Naive thymus-derived CD4-positive, alpha-beta T cell (primary cell): ENCODE measurements around the gene MYOZ1. TPM values are rescaled to one million over a fixed set of nuclear protein-coding genes. Genes with fewer than 3 reads are reported as not detected.

Source experiments
- ATAC-seq: fragments of 150-1000 bp; cut with Tn5 transposase; 2 replicates; pipeline ENCODE4 v1.10.0; 2021; ENCODE audit warnings: mild to moderate bottlenecking, moderate library complexity
- CTCF ChIA-PET: fragments of 350-600 bp; sonication (Branson Sonifier 250); formaldehyde crosslinking; loops from one replicate; lab custom pipeline; 2021; ENCODE audit warnings: antibody characterized with exemption; lab: Charles Lee
- POLR2A ChIA-PET: fragments of 350-600 bp; sonication (Branson Sonifier 250); formaldehyde crosslinking; loops from one replicate; lab custom pipeline; 2021; ENCODE audit warnings: antibody characterized with exemption, inconsistent platforms; lab: Charles Lee
- DNase-seq, 9 donors: peaks; one replicate each; pipeline versions ENCODE4 v3.0.0 to v3.0.0-alpha.2; 2020 to 2022; ENCODE audit warnings: mixed read lengths in 1 of 9
- H3K27ac ChIP-seq: one replicate; pipeline ENCODE4 v1.7.0; 2013; ENCODE audit warnings: mild to moderate bottlenecking, low read depth, low read length, moderate library complexity
- H3K27me3 ChIP-seq, 2 donors: one replicate each; pipeline ENCODE4 v1.7.0; 2013; ENCODE audit warnings: low read length in 2 of 2, mild to moderate bottlenecking in 2 of 2, moderate library complexity in 2 of 2; ENCODE audit not compliant: control insufficient read depth in 2 of 2, insufficient read depth in 2 of 2
- H3K36me3 ChIP-seq, 3 experiments: 1 replicate in 2 of 3; 2 replicates in 1 of 3; pipeline ENCODE4 v1.7.0; 2013; ENCODE audit warnings: low read length in 3 of 3, mild to moderate bottlenecking in 3 of 3, moderate library complexity in 1 of 3; ENCODE audit not compliant: insufficient read depth in 3 of 3, control insufficient read depth in 2 of 3
- H3K4me1 ChIP-seq, 2 donors: one replicate each; pipeline ENCODE4 v1.7.0; 2013; ENCODE audit warnings: low read length in 2 of 2, mild to moderate bottlenecking in 2 of 2, moderate library complexity in 1 of 2; ENCODE audit not compliant: control insufficient read depth in 2 of 2, insufficient read depth in 2 of 2
- H3K4me3 ChIP-seq: 2 replicates; pipeline ENCODE4 v1.7.0; 2013; ENCODE audit warnings: mild to moderate bottlenecking, low read length
- H3K9me3 ChIP-seq, 3 experiments: 1 replicate in 2 of 3; 2 replicates in 1 of 3; pipeline ENCODE4 v1.7.0; 2013; ENCODE audit warnings: low read length in 3 of 3; ENCODE audit not compliant: control insufficient read depth in 2 of 3
- H3K27ac Mint-ChIP-seq, 9 donors: one replicate each; pipeline ENCODE4 v1.8.0; 2020 to 2022; ENCODE audit warnings: mixed read lengths in 9 of 9, mild to moderate bottlenecking in 8 of 9, moderate library complexity in 5 of 9, inconsistent platforms in 2 of 9
- H3K27me3 Mint-ChIP-seq, 5 donors: one replicate each; pipeline ENCODE4 v1.8.0; 2021 to 2022; ENCODE audit warnings: mixed read lengths in 5 of 5, mild to moderate bottlenecking in 1 of 5
- H3K36me3 Mint-ChIP-seq, 5 donors: one replicate each; pipeline ENCODE4 v1.8.0; 2020 to 2022; ENCODE audit warnings: mixed read lengths in 5 of 5, mild to moderate bottlenecking in 3 of 5, inconsistent platforms in 1 of 5
- H3K4me1 Mint-ChIP-seq, 7 donors: one replicate each; pipeline ENCODE4 v1.8.0; 2020 to 2022; ENCODE audit warnings: mixed read lengths in 7 of 7, mild to moderate bottlenecking in 3 of 7, inconsistent platforms in 1 of 7
- H3K4me3 Mint-ChIP-seq, 10 donors: one replicate each; pipeline ENCODE4 v1.8.0; 2020 to 2022; ENCODE audit warnings: mild to moderate bottlenecking in 10 of 10, mixed read lengths in 10 of 10, moderate library complexity in 6 of 10, inconsistent platforms in 2 of 10
- H3K9me3 Mint-ChIP-seq, 11 donors: one replicate each; pipeline ENCODE4 v1.8.0; 2020 to 2022; ENCODE audit warnings: mixed read lengths in 11 of 11, mild to moderate bottlenecking in 4 of 11, inconsistent platforms in 1 of 11, moderate library complexity in 1 of 11
- intact Hi-C, 2 donors: fragments of 100-400 bp; cut with micrococcal nuclease; formaldehyde crosslinking; loops; one replicate each; pipeline ENCODE4 v1.15.1; 2023
- polyA plus RNA-seq, 2 donors: library from polyadenylated mRNA; unstranded; fragments of 300-500 nt; fragmentation: Illumina TruSeq; gene quantifications; one replicate each; pipeline ENCODE4 v1.2.3, GENCODE V29; 2021
- total RNA-seq, 6 experiments: library from RNA in 5 of 6; stranded (reverse) in 5 of 6; gene quantifications; 1 replicate in 5 of 6; 2 replicates in 1 of 6; pipeline ENCODE4 v1.2.3 and lab custom pipeline; 2021 to 2026

MYOZ1 gene
- total and polyA plus RNA-seq, 7 experiments from 2014 or later, result not detected

- Histone ChIP-seq H3K4me3 (no peak overlapping the region), H3K27me3 (no peaks in the 10 kb centered on the region), H3K27ac (no peak overlapping the region), H3K36me3 (no peaks in the 10 kb centered on the region), H3K4me1 (peaks cover 0 to 17% of the 10 kb centered on the region in 2 donors), H3K9me3 (no peaks in the 10 kb centered on the region)
- DNase-seq (no peak), ATAC-seq (no peak)
- no peaks in the 10 kb centered on the region for H3K27me3 Mint-ChIP-seq
- peak overlapping the region in 1 of 10 donors; percentile 69 for H3K4me3 Mint-ChIP-seq
- H3K36me3 Mint-ChIP-seq, result peaks cover 0 to 5% (median 0%) of the 10 kb centered on the region in 5 donors
- CTCF ChIA-PET, result no interaction called here
- POLR2A ChIA-PET, result no interaction called here
- intact Hi-C loops, result loop anchor here in 1 of 2 donors (5.0 kb wide), 2 partner anchors 49 to 66 kb away; partner anchors contain the start of gene MYOZ1
- H3K4me1 Mint-ChIP-seq, result peaks cover 12 to 32% (median 27%) of the 10 kb centered on the region in 7 donors
- H3K9me3 Mint-ChIP-seq, result no peaks in the 10 kb centered on the region
- H3K27ac Mint-ChIP-seq, result peak overlapping the region in 5 of 9 donors; percentile 12 to 68 (median 46)
Measured at GRCh38 chr10:73593110-73593509, 48.2 kb downstream of the MYOZ1 start.

- ATAC-seq (peak; percentile 66), DNase-seq (peak in 4 of 9 donors; percentile 6 to 28 (median 14))
- Mint-ChIP-seq H3K27me3 (no peaks in the 10 kb centered on the region), H3K36me3 (peaks cover 0 to 4% (median 0%) of the 10 kb centered on the region in 5 donors), H3K9me3 (no peaks in the 10 kb centered on the region), H3K4me3 (peak overlapping the region; percentile 34 to 84 (median 70)), H3K27ac (peak overlapping the region; percentile 58 to 84 (median 78)), H3K4me1 (peaks cover 12 to 32% (median 27%) of the 10 kb centered on the region in 7 donors)
- CTCF ChIA-PET, result no interaction called here
- Histone ChIP-seq H3K27me3 (no peaks in the 10 kb centered on the region), H3K4me1 (peaks cover 0 to 17% of the 10 kb centered on the region in 2 donors), H3K27ac (peak overlapping the region; percentile 31), H3K9me3 (no peaks in the 10 kb centered on the region), H3K36me3 (no peaks in the 10 kb centered on the region), H3K4me3 (no peak overlapping the region)
- intact Hi-C loops, result loop anchor here (1.0 to 5.0 kb wide), 4 partner anchors 33 to 65 kb away; partner anchors contain the start of gene MYOZ1 (in 1 of the 2)
- POLR2A ChIA-PET, result no interaction called here
Measured at GRCh38 chr10:73591935-73592699, 49.2 kb downstream of the MYOZ1 start.

- Histone ChIP-seq H3K36me3 (no peaks in the 10 kb centered on the region), H3K4me1 (peaks cover 0 to 17% of the 10 kb centered on the region in 2 donors), H3K9me3 (no peaks in the 10 kb centered on the region), H3K27ac (peak within 1 kb of the TSS; percentile 31), H3K27me3 (no peaks in the 10 kb centered on the region), H3K4me3 (peak within 1 kb of the TSS; percentile 12)
- H3K4me3 Mint-ChIP-seq, result peak within 1 kb of the TSS; percentile 62 to 84 (median 71)
- no peaks in the 10 kb centered on the region for H3K27me3 Mint-ChIP-seq
- peak; percentile 84 for ATAC-seq
- H3K36me3 Mint-ChIP-seq, result peaks cover 0 to 4% (median 2%) of the 10 kb centered on the region in 5 donors
- peak within 1 kb of the TSS; percentile 58 to 86 (median 78) for H3K27ac Mint-ChIP-seq
- peak in 6 of 9 donors; percentile 12 to 57 (median 42) for DNase-seq
- H3K4me1 Mint-ChIP-seq, result peaks cover 12 to 32% (median 27%) of the 10 kb centered on the region in 7 donors
- intact Hi-C loops, result loop anchor here in 1 of 2 donors (2.0 to 5.0 kb wide), 3 partner anchors 34 to 64 kb away; partner anchors contain the start of gene MYOZ1
- POLR2A ChIA-PET, result interaction anchor here (0.6 to 0.7 kb wide), 2 partner anchors 28 to 30 kb away, joined by 3 read pairs; no protein-coding TSS in a partner anchor
- CTCF ChIA-PET, result no interaction called here
- H3K9me3 Mint-ChIP-seq, result peaks cover 0 to under 1% (median 0%) of the 10 kb centered on the region in 11 donors
Measured at GRCh38 chr10:73590881-73591799, 50.1 kb downstream of the MYOZ1 start, which contains the start of gene USP54. TSS of gene USP54 (minus strand) at chr10:73591342. CDS start at chr10:73575658, 15,684 bp downstream.

- CTCF ChIA-PET, result no interaction called here
- Histone ChIP-seq H3K36me3 (no peaks in the 10 kb centered on the region), H3K4me3 (no peak overlapping the region), H3K27me3 (no peaks in the 10 kb centered on the region), H3K27ac (no peak overlapping the region), H3K4me1 (peaks cover 0 to 17% of the 10 kb centered on the region in 2 donors), H3K9me3 (no peaks in the 10 kb centered on the region)
- Mint-ChIP-seq H3K4me3 (no peak overlapping the region), H3K4me1 (peaks cover 12 to 32% (median 28%) of the 10 kb centered on the region in 7 donors), H3K27ac (peak overlapping the region in 3 of 9 donors; percentile 16 to 62 (median 28)), H3K9me3 (peaks cover 0 to 3% (median 0%) of the 10 kb centered on the region in 11 donors), H3K27me3 (no peaks in the 10 kb centered on the region), H3K36me3 (peaks cover 0 to 6% (median 4%) of the 10 kb centered on the region in 5 donors)
- DNase-seq (no peak), ATAC-seq (no peak)
- POLR2A ChIA-PET, result no interaction called here
- intact Hi-C loops, result loop anchor here in 1 of 2 donors (2.0 to 5.0 kb wide), 3 partner anchors 35 to 62 kb away; partner anchors contain the start of gene MYOZ1
Measured at GRCh38 chr10:73589563-73590126, 51.6 kb downstream of the MYOZ1 start.

- peaks cover 0 to 6% (median 4%) of the 10 kb centered on the region in 5 donors for H3K36me3 Mint-ChIP-seq
- Histone ChIP-seq H3K27ac (no peak overlapping the region), H3K27me3 (no peaks in the 10 kb centered on the region), H3K36me3 (no peaks in the 10 kb centered on the region), H3K9me3 (no peaks in the 10 kb centered on the region), H3K4me3 (no peak overlapping the region), H3K4me1 (peaks cover 0 to 17% of the 10 kb centered on the region in 2 donors)
- no peak overlapping the region for H3K4me3 Mint-ChIP-seq
- H3K27ac Mint-ChIP-seq, result no peak overlapping the region
- peaks cover 12 to 32% (median 28%) of the 10 kb centered on the region in 7 donors for H3K4me1 Mint-ChIP-seq
- ATAC-seq (no peak), DNase-seq (no peak)
- intact Hi-C loops, result no loop called here
- no peaks in the 10 kb centered on the region for H3K27me3 Mint-ChIP-seq
- H3K9me3 Mint-ChIP-seq, result peaks cover 0 to 3% (median 0%) of the 10 kb centered on the region in 11 donors
- ChIA-PET POLR2A (interaction anchor here (0.7 kb wide), 1 partner anchor 55 kb away, joined by 3 read pairs; no protein-coding TSS in a partner anchor), CTCF (no interaction called here)
Measured at GRCh38 chr10:73588656-73589055, 52.6 kb downstream of the MYOZ1 start.
